ENCODE results near the gene IMMT.
"Not testable (repeated sequence)": the region's sequence is repeated elsewhere in the genome, so short reads cannot be mapped to it uniquely, and the experiment has no call there.

The IMMT gene

DNA sequence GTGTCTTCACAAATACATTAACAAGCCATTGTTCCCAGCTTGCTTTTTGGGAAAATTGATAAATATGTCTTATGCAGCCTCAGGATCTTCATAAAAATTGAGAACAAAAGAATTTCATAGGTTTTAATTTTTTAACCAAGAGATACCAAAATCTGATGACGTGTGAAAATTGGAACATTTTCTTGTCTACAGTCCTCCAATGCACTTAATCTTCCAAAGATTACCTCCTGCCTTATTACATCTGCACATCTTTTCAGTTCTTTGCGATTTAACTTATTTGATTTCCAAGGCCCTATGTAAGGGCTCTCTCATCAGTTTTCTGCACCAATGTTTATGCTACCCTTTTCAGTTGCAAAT, 7.1 kb upstream of the IMMT start:
- no peak overlapping the region for H3K4me3 ChIP-seq (ENCODE audit: control insufficient read depth, low read depth, low read length)
- DNase-seq (ENCODE audit: low read depth), result no peak
- TF ChIP-seq, protein P1, sequence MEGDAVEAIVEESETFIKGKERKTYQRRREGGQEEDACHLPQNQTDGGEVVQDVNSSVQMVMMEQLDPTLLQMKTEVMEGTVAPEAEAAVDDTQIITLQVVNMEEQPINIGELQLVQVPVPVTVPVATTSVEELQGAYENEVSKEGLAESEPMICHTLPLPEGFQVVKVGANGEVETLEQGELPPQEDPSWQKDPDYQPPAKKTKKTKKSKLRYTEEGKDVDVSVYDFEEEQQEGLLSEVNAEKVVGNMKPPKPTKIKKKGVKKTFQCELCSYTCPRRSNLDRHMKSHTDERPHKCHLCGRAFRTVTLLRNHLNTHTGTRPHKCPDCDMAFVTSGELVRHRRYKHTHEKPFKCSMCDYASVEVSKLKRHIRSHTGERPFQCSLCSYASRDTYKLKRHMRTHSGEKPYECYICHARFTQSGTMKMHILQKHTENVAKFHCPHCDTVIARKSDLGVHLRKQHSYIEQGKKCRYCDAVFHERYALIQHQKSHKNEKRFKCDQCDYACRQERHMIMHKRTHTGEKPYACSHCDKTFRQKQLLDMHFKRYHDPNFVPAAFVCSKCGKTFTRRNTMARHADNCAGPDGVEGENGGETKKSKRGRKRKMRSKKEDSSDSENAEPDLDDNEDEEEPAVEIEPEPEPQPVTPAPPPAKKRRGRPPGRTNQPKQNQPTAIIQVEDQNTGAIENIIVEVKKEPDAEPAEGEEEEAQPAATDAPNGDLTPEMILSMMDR (IDR thresholded peaks at IDR 0.05; ENCODE audit: control insufficient read depth, insufficient read depth, low read depth, low read length, missing control alignments), result no peak

DNA sequence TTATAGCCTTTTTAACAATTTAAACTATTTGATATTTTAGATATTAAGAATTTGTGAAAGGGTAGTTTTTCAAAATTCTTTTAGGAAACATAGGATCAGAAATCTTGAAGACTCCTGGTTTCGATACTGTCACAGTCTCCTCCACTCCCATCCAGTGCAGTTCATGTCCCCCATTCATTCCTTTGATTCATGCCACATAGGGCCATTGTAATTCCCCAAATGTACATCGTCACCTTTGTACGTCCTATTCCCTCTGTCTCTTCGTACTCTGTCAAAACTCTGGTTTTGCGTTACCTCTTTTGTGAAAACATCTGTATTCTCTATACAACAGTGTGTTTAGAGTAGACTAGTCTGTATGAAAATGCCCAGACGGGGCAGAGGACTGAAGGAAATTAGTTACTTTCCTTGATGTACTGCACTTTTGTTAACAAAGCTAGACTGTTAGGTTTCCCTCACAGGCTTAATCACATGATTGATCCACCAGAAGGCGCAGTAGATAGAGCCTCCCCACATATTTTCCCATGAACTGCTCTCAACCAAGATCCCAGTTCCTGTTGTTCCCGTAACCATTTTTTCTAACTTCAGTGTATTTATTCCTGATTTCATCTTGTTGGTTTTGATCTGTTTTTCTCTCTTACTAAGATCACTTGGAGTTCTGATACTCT, 6.5 kb upstream of the IMMT start:
- no peak for DNase-seq (ENCODE audit: low read depth)
- TF ChIP-seq, protein P1 (IDR thresholded peaks at IDR 0.05; ENCODE audit: control insufficient read depth, insufficient read depth, low read depth, low read length, missing control alignments), result no peak
- H3K4me3 ChIP-seq (ENCODE audit: control insufficient read depth, low read depth, low read length), result no peak overlapping the region

DNA sequence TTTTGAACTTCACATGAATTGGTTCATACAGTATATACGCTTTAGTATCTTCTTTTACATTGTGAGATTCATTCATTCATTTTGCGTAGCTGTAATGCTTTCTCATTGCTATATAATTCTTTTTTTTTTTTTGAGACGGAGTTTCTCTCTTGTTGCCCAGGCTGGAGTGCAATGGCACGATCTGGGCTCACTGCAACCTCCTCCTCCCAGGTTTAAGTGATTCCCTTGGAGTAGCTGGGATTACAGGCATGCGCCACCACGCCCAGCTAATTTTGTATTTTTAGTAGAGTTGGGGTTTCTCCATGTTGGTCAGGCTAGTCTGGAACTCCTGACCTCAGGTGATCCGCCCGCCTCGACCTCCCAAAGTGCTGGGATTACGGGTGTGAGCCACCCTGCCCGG, 5.3 kb upstream of the IMMT start:
- not testable (repeated sequence) for DNase-seq (ENCODE audit: low read depth); H3K4me3 ChIP-seq (ENCODE audit: control insufficient read depth, low read depth, low read length)

DNA sequence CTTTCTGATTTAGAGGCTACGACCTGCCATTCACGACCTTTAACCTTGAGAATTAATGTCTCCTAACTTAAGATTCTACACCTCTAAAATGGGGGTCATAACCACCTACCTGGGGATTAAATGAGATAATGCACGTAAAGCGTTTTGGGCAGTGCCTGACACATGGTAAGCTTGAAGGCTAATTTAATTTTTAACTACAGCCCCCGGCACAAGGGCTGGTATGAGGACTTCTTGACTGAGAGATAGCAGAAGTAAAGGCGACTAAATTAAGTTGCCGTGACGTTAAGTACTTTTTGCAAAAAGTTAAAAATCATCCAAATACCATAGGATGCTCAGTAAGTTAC, 4.5 kb upstream of the IMMT start:
- TF ChIP-seq, protein P1 (IDR thresholded peaks at IDR 0.05; ENCODE audit: control insufficient read depth, insufficient read depth, low read depth, low read length, missing control alignments), result no peak
- no peak for DNase-seq (ENCODE audit: low read depth)
- peak overlapping the region; percentile 62 for H3K4me3 ChIP-seq (ENCODE audit: control insufficient read depth, low read depth, low read length)

DNA sequence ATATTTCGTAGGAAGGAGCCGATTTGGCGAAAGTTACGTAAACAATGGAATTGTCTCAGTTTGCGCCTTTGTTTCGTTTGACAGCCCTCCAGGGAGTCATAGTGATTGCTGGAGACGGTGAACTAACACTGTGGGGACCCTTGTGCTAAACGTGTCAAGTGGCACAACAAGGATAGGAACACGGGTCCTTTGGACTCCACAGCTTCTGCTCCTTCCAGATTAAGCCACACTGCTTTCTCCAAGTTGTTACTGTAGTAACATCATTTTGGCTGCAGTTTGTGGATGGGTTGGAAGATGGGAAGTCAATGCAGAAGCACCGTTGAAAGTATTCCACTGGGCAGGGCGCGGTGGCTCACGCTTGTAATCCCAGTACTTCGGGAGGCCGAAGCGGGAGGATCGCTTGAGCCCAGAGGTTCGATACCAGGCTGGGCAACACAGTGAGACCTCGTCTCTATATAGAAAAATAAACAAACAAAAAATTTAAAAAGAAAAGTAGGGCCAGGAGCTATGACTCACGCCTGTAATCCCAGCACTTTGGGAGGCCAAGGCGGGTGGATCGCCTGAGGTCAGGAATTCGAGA, 636 bp upstream of the IMMT start:
- DNase-seq (ENCODE audit: low read depth), result no peak
- H3K4me3 ChIP-seq (ENCODE audit: control insufficient read depth, low read depth, low read length), result peak overlapping the region; percentile 91
- TF ChIP-seq, protein P1 (IDR thresholded peaks at IDR 0.05; ENCODE audit: control insufficient read depth, insufficient read depth, low read depth, low read length, missing control alignments), result no peak

DNA sequence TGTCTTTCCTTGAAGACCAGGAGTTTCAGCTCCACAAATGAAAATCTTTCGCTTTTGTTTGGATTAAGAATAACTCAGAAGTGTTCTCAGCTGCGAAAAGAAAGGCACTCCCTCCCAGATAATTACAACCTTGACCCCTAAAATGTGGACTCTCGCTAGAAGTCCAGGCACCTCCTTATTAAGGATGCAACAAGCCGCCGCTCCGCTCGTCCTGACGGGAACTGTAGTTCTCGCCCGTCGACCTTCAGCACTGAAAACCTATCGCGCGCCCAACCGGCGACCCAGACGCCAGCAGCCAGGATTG, 559 bp downstream of the IMMT start:
- TF ChIP-seq, protein P1 (IDR thresholded peaks at IDR 0.05; ENCODE audit: control insufficient read depth, insufficient read depth, low read depth, low read length, missing control alignments), result no peak
- H3K4me3 ChIP-seq (ENCODE audit: control insufficient read depth, low read depth, low read length), result peak overlapping the region; percentile 91
- no peak for DNase-seq (ENCODE audit: low read depth)

DNA sequence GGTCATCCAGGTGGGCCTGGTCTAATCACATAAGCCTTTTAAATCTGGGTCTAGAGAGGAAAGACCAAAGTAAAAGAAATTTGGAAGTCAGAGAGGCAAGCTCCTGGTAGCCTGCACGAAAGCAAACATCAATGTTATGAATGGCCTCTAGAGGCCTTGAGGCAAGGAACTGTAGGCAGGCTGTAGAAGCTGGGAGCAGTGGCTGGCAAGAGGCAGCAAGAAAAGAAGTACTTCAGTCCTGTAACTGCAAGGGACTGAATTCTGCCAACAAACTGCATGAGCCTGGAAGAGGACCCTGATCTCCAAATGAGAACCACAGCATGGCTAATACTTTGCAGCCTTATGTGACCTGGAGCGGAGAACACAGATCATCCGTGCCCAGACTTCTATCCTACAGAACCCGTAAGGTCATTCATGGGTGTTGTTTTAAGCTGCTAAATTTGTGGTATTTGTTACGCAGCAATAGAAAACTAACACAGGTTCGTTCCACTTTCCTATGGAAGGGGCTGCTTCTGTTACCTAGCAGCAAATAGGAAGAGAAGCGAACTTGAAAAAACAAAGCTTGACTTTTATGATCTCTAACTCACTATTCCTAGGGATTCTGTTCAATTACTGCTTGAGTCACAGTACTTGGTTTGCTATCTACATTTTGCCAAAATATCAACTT, 1.2 kb downstream of the IMMT start:
- no peak for DNase-seq (ENCODE audit: low read depth)
- peak overlapping the region; percentile 91 for H3K4me3 ChIP-seq (ENCODE audit: control insufficient read depth, low read depth, low read length)
- TF ChIP-seq, protein P1 (IDR thresholded peaks at IDR 0.05; ENCODE audit: control insufficient read depth, insufficient read depth, low read depth, low read length, missing control alignments), result peak; percentile 2

Measured in AG09309 (cell line).